CD4-positive, alpha-beta T cell (primary cell): Measurements from ENCODE around the gene NR1I2. TPM values are rescaled to one million over a fixed set of nuclear protein-coding genes. Genes with fewer than 3 reads are reported as not detected.

Source experiments
- ATAC-seq: fragments of 200-7000 bp; cut with Tn5 transposase; one replicate; pipeline ENCODE4 v1.10.0; 2022; ENCODE audit warnings: mild to moderate bottlenecking; ENCODE audit not compliant: poor library complexity
- CTCF ChIA-PET: fragments of 350-600 bp; sonication (Branson Sonifier 250); formaldehyde crosslinking; loops from one replicate; lab custom pipeline; 2021; ENCODE audit warnings: antibody characterized with exemption, inconsistent platforms; lab: Charles Lee
- POLR2A ChIA-PET: fragments of 350-600 bp; sonication (Branson Sonifier 250); formaldehyde crosslinking; loops from one replicate; lab custom pipeline; 2021; ENCODE audit warnings: antibody characterized with exemption, inconsistent platforms; lab: Charles Lee
- DNase-seq, 14 experiments: peaks; one replicate each; pipeline ENCODE4 v3.0.0-alpha.2; 2013 to 2020; ENCODE audit warnings: mixed read lengths in 2 of 14
- H3K27ac ChIP-seq, 2 donors: one replicate each; pipeline versions ENCODE4 v1.5.1 to v1.7.0; 2013; ENCODE audit warnings: low read length in 2 of 2, low read depth in 1 of 2, mild to moderate bottlenecking in 1 of 2
- H3K27me3 ChIP-seq, 2 experiments: 1 replicate in 1 of 2; 2 replicates in 1 of 2; pipeline versions ENCODE4 v1.6.1 to v1.7.0; 2013; ENCODE audit warnings: low read length in 2 of 2, control low read depth in 1 of 2, mild to moderate bottlenecking in 1 of 2, moderate library complexity in 1 of 2; ENCODE audit not compliant: insufficient read depth in 2 of 2, control insufficient read depth in 1 of 2
- H3K36me3 ChIP-seq: one replicate; pipeline ENCODE4 v1.6.1; 2013; ENCODE audit warnings: low read length, control low read depth; ENCODE audit not compliant: insufficient read depth
- H3K4me1 ChIP-seq: one replicate; pipeline ENCODE4 v1.6.1; 2013; ENCODE audit warnings: low read length, control low read depth; ENCODE audit not compliant: insufficient read depth
- H3K4me3 ChIP-seq: one replicate; pipeline ENCODE4 v1.5.1; 2013; ENCODE audit warnings: mild to moderate bottlenecking, low read length, moderate library complexity
- H3K9me3 ChIP-seq, 2 experiments: 1 replicate in 1 of 2; 2 replicates in 1 of 2; pipeline versions ENCODE4 v1.6.1 to v1.7.0; 2013; ENCODE audit warnings: low read length in 2 of 2, mild to moderate bottlenecking in 2 of 2, control low read depth in 1 of 2, moderate library complexity in 1 of 2; ENCODE audit not compliant: control insufficient read depth in 1 of 2, insufficient read depth in 1 of 2
- H3K27ac Mint-ChIP-seq: one replicate; pipeline ENCODE4 v1.8.0; 2020; ENCODE audit warnings: mixed read lengths
- H3K27me3 Mint-ChIP-seq: one replicate; pipeline ENCODE4 v1.8.0; 2021; ENCODE audit warnings: mixed read lengths
- H3K36me3 Mint-ChIP-seq: one replicate; pipeline ENCODE4 v1.8.0; 2021; ENCODE audit warnings: low read depth, mixed read lengths
- H3K4me1 Mint-ChIP-seq: one replicate; pipeline ENCODE4 v1.8.0; 2021; ENCODE audit warnings: low read depth, mixed read lengths
- H3K4me3 Mint-ChIP-seq: one replicate; pipeline ENCODE4 v1.8.0; 2020; ENCODE audit warnings: mild to moderate bottlenecking, mixed read lengths
- H3K9me3 Mint-ChIP-seq: one replicate; pipeline ENCODE4 v1.8.0; 2020; ENCODE audit warnings: mixed read lengths
- CTCF ChIP-seq: fragments of 200-600 bp; IDR thresholded peaks from one replicate; pipeline ENCODE4 v1.8.0; 2022; ENCODE audit warnings: antibody characterized with exemption, mild to moderate bottlenecking
- intact Hi-C, 2 experiments: fragments of 100-400 bp; cut with DNase I in 1 of 2; cut with micrococcal nuclease in 1 of 2; formaldehyde crosslinking; loops; one replicate each; pipeline versions ENCODE4 v1.15.1 to v1.9.0; 2023 to 2025; cut with DNase I, micrococcal nuclease
- total RNA-seq, 174 experiments: library from RNA in 2 of 174; stranded (reverse) in 2 of 174; gene quantifications; one replicate each; pipeline ENCODE4 v1.2.3 and lab custom pipeline; 2021 to 2026

The NR1I2 gene
- total RNA-seq, 2 experiments from 2014 or later, result 0.25 TPM; not detected in 1

DNA sequence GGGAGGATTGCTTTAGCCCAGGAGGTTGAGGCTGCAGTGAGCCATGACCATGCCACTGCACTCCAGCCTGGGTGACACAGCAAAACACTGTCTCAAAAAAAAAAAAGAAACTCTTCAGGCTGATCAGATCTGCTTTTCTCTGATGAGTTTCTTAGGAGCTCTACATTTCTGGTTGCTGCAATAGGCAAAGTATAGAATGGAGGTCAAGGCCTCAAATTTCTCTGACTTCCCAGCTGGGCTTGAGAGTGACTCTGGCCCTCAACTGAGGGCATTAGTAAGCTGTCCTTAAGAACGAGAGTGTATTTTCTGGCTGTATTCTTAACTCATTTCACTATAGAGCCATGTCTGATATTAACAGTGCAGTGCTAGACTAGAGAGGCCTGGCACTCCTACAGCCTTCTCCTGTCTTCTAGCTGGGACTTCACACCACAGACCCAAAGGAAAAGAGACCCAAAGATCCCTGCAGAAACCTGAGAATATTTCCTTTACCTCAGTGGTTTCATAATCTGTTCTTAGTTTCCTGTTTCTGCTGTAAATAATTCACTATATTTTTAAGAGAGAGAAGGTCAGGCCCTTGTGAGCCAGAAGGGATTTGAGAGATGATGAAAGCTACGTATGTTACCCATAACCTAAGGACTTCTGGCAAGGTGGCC is 2.0 kb upstream of the NR1I2 start:
- no peaks in the 10 kb centered on the region for H3K27me3 ChIP-seq
- peaks cover 8% of the 10 kb centered on the region for H3K4me1 ChIP-seq
- DNase-seq, result no peak
- H3K9me3 ChIP-seq, result peaks cover 0 to 3% of the 10 kb centered on the region in 2 experiments
- no peak overlapping the region for H3K27ac ChIP-seq
- no peaks in the 10 kb centered on the region for H3K27me3 Mint-ChIP-seq
- POLR2A ChIA-PET, result no interaction called here
- no peaks in the 10 kb centered on the region for H3K36me3 ChIP-seq
- H3K27ac Mint-ChIP-seq, result no peak overlapping the region
- CTCF ChIA-PET, result no interaction called here
- ATAC-seq, result no peak
- TF ChIP-seq CTCF, result no peak
- H3K36me3 Mint-ChIP-seq, result no peaks in the 10 kb centered on the region
- no peak overlapping the region for H3K4me3 ChIP-seq
- intact Hi-C loops, result no loop called here
- peaks cover 4% of the 10 kb centered on the region for H3K4me1 Mint-ChIP-seq
- no peak overlapping the region for H3K4me3 Mint-ChIP-seq
- peaks cover 5% of the 10 kb centered on the region for H3K9me3 Mint-ChIP-seq

- H3K27me3 ChIP-seq, result no peaks in the 10 kb centered on the region
- no peak overlapping the region for H3K4me3 ChIP-seq
- Mint-ChIP-seq H3K27me3 (no peaks in the 10 kb centered on the region), H3K36me3 (no peaks in the 10 kb centered on the region), H3K9me3 (no peaks in the 10 kb centered on the region), H3K27ac (no peak overlapping the region), H3K4me1 (peaks cover 4% of the 10 kb centered on the region), H3K4me3 (no peak overlapping the region)
- intact Hi-C loops, result no loop called here
- no peak for TF ChIP-seq CTCF
- no peaks in the 10 kb centered on the region for H3K9me3 ChIP-seq
- H3K27ac ChIP-seq, result no peak overlapping the region
- ChIA-PET POLR2A (no interaction called here), CTCF (no interaction called here)
- peaks cover 8% of the 10 kb centered on the region for H3K4me1 ChIP-seq
- ATAC-seq (no peak), DNase-seq (no peak)
- H3K36me3 ChIP-seq, result no peaks in the 10 kb centered on the region
Observed at GRCh38 chr3:119782460-119782859, 559 bp downstream of the NR1I2 start.

GRCh38 chr3:119783255-119783654 is 1.4 kb downstream of the NR1I2 start:
- H3K4me3 Mint-ChIP-seq, result no peak overlapping the region
- DNase-seq (no peak), ATAC-seq (no peak)
- Histone ChIP-seq H3K27ac (no peak overlapping the region), H3K4me3 (no peak overlapping the region), H3K36me3 (no peaks in the 10 kb centered on the region), H3K4me1 (peaks cover 8% of the 10 kb centered on the region), H3K9me3 (no peaks in the 10 kb centered on the region), H3K27me3 (no peaks in the 10 kb centered on the region)
- peaks cover 4% of the 10 kb centered on the region for H3K4me1 Mint-ChIP-seq
- POLR2A ChIA-PET, result no interaction called here
- intact Hi-C loops, result no loop called here
- no peaks in the 10 kb centered on the region for H3K9me3 Mint-ChIP-seq
- H3K27ac Mint-ChIP-seq, result no peak overlapping the region
- no peak for TF ChIP-seq CTCF
- H3K36me3 Mint-ChIP-seq, result no peaks in the 10 kb centered on the region
- CTCF ChIA-PET, result no interaction called here
- H3K27me3 Mint-ChIP-seq, result no peaks in the 10 kb centered on the region
